ENCODE results near the gene PPP1R9B.

DNA sequence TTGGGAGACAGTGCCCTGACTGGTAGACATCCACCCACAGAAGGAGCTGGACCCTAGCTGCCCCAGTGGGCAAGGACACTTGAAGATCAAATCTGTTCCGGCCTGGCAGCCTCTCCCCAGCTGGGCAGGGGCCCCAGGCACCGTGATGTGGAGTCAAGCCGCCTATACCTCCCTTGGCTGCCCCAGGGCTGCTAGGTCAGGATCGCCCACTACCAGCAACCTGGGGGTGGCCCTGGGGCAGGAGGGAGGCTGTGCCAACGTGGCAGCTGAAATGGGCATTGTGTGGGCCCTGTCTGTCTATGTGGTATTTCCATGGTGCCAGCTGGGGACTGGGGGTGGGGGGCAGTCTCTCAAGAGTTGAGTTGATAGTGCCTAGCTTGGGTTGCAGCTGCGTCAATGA lies 54.4 kb downstream of the PPP1R9B start:
- no peak for TF ChIP-seq GRHL2 (CRISPR knock-in tag; IDR thresholded peaks at IDR 0.05; ENCODE audit: insufficient replicate concordance, severe bottlenecking)
- TF ChIP-seq, protein P1, sequence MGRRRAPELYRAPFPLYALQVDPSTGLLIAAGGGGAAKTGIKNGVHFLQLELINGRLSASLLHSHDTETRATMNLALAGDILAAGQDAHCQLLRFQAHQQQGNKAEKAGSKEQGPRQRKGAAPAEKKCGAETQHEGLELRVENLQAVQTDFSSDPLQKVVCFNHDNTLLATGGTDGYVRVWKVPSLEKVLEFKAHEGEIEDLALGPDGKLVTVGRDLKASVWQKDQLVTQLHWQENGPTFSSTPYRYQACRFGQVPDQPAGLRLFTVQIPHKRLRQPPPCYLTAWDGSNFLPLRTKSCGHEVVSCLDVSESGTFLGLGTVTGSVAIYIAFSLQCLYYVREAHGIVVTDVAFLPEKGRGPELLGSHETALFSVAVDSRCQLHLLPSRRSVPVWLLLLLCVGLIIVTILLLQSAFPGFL (CRISPR knock-in tag; IDR thresholded peaks at IDR 0.05; ENCODE audit: borderline replicate concordance) = no peak
- TF ChIP-seq TEAD4 (CRISPR knock-in tag; IDR thresholded peaks at IDR 0.05) = no peak
- TF ChIP-seq, protein P2, sequence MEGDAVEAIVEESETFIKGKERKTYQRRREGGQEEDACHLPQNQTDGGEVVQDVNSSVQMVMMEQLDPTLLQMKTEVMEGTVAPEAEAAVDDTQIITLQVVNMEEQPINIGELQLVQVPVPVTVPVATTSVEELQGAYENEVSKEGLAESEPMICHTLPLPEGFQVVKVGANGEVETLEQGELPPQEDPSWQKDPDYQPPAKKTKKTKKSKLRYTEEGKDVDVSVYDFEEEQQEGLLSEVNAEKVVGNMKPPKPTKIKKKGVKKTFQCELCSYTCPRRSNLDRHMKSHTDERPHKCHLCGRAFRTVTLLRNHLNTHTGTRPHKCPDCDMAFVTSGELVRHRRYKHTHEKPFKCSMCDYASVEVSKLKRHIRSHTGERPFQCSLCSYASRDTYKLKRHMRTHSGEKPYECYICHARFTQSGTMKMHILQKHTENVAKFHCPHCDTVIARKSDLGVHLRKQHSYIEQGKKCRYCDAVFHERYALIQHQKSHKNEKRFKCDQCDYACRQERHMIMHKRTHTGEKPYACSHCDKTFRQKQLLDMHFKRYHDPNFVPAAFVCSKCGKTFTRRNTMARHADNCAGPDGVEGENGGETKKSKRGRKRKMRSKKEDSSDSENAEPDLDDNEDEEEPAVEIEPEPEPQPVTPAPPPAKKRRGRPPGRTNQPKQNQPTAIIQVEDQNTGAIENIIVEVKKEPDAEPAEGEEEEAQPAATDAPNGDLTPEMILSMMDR (IDR thresholded peaks at IDR 0.05) = no peak
- no peak for TF ChIP-seq GABPB1 (CRISPR knock-in tag; IDR thresholded peaks at IDR 0.05)
- TF ChIP-seq, protein P3, sequence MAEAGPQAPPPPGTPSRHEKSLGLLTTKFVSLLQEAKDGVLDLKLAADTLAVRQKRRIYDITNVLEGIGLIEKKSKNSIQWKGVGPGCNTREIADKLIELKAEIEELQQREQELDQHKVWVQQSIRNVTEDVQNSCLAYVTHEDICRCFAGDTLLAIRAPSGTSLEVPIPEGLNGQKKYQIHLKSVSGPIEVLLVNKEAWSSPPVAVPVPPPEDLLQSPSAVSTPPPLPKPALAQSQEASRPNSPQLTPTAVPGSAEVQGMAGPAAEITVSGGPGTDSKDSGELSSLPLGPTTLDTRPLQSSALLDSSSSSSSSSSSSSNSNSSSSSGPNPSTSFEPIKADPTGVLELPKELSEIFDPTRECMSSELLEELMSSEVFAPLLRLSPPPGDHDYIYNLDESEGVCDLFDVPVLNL (CRISPR knock-in tag; IDR thresholded peaks at IDR 0.05; ENCODE audit: borderline replicate concordance, low read depth) = no peak
- no peak for TF ChIP-seq ZNF219 (CRISPR knock-in tag; IDR thresholded peaks at IDR 0.05; ENCODE audit: borderline replicate concordance)
- TF ChIP-seq, protein P4, sequence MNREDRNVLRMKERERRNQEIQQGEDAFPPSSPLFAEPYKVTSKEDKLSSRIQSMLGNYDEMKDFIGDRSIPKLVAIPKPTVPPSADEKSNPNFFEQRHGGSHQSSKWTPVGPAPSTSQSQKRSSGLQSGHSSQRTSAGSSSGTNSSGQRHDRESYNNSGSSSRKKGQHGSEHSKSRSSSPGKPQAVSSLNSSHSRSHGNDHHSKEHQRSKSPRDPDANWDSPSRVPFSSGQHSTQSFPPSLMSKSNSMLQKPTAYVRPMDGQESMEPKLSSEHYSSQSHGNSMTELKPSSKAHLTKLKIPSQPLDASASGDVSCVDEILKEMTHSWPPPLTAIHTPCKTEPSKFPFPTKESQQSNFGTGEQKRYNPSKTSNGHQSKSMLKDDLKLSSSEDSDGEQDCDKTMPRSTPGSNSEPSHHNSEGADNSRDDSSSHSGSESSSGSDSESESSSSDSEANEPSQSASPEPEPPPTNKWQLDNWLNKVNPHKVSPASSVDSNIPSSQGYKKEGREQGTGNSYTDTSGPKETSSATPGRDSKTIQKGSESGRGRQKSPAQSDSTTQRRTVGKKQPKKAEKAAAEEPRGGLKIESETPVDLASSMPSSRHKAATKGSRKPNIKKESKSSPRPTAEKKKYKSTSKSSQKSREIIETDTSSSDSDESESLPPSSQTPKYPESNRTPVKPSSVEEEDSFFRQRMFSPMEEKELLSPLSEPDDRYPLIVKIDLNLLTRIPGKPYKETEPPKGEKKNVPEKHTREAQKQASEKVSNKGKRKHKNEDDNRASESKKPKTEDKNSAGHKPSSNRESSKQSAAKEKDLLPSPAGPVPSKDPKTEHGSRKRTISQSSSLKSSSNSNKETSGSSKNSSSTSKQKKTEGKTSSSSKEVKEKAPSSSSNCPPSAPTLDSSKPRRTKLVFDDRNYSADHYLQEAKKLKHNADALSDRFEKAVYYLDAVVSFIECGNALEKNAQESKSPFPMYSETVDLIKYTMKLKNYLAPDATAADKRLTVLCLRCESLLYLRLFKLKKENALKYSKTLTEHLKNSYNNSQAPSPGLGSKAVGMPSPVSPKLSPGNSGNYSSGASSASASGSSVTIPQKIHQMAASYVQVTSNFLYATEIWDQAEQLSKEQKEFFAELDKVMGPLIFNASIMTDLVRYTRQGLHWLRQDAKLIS (CRISPR knock-in tag; IDR thresholded peaks at IDR 0.05; ENCODE audit: borderline replicate concordance) = no peak
- no peak for TF ChIP-seq TEAD1 (CRISPR knock-in tag; IDR thresholded peaks at IDR 0.05)
- no peak for TF ChIP-seq FOXK1 (CRISPR knock-in tag; IDR thresholded peaks at IDR 0.05)
- TF ChIP-seq, protein P5, sequence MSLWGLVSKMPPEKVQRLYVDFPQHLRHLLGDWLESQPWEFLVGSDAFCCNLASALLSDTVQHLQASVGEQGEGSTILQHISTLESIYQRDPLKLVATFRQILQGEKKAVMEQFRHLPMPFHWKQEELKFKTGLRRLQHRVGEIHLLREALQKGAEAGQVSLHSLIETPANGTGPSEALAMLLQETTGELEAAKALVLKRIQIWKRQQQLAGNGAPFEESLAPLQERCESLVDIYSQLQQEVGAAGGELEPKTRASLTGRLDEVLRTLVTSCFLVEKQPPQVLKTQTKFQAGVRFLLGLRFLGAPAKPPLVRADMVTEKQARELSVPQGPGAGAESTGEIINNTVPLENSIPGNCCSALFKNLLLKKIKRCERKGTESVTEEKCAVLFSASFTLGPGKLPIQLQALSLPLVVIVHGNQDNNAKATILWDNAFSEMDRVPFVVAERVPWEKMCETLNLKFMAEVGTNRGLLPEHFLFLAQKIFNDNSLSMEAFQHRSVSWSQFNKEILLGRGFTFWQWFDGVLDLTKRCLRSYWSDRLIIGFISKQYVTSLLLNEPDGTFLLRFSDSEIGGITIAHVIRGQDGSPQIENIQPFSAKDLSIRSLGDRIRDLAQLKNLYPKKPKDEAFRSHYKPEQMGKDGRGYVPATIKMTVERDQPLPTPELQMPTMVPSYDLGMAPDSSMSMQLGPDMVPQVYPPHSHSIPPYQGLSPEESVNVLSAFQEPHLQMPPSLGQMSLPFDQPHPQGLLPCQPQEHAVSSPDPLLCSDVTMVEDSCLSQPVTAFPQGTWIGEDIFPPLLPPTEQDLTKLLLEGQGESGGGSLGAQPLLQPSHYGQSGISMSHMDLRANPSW (CRISPR knock-in tag; conservative IDR thresholded peaks at IDR 0.05; ENCODE audit: low read depth) = no peak
- no peak for TF ChIP-seq ZNF263 (CRISPR knock-in tag; IDR thresholded peaks at IDR 0.05; ENCODE audit: low read depth)

Data from WTC11 (cell line).